ENCODE data around the gene RAB4A.

- no peak for TF ChIP-seq CTCF (IDR thresholded peaks at IDR 0.05)
- no peak for TF ChIP-seq POLR2A (IDR thresholded peaks at IDR 0.05)
These were observed 57.9 kb downstream of the RAB4A start for GRCh38 chr1:229328598-229329362.

Data from uterus (tissue), 2 donors.